Caco-2 (cell line): ENCODE data around the gene S100A2. TPM values are rescaled to one million over a fixed set of nuclear protein-coding genes. Genes with fewer than 3 reads are reported as not detected.

Experiments
- BruUV-seq: library from RNA; stranded (reverse); fragments of 400-500 nt; replicated peaks from 2 replicates; lab custom pipeline; 2021; lab: Mats Ljungman, UMichigan
- CTCF ChIA-PET: fragments of 300-600 bp; sonication (Branson Sonifier 250); formaldehyde crosslinking; loops from one replicate; lab custom pipeline; 2022; ENCODE audit warnings: antibody characterized with exemption; lab: Charles Lee
- POLR2A ChIA-PET: fragments of 300-600 bp; sonication (Branson Sonifier 250); formaldehyde crosslinking; loops from one replicate; lab custom pipeline; 2022; ENCODE audit warnings: antibody characterized with exemption; lab: Charles Lee
- DNase-seq, 2 experiments: peaks; one replicate each; pipeline versions ENCODE4 v3.0.0 to v3.0.0-alpha.2; 2020 to 2022
- H3K27me3 ChIP-seq: replicated peaks from 2 replicates; pipeline ENCODE4 v1.6.0; 2011; ENCODE audit warnings: low read length; ENCODE audit not compliant: control insufficient read depth, insufficient read depth
- H3K36me3 ChIP-seq: 2 replicates; pipeline ENCODE4 v1.5.1; 2011; ENCODE audit warnings: low read length; ENCODE audit not compliant: control insufficient read depth, insufficient read depth
- H3K4me1 ChIP-seq: fragments of 250-450 bp; sonication (Bioruptor Pico); 2 replicates; pipeline ENCODE4 v1.5.1; 2020; ENCODE audit warnings: mild to moderate bottlenecking
- H3K4me3 ChIP-seq: 2 replicates; pipeline ENCODE4 v1.5.1; 2011; ENCODE audit warnings: low read depth, mild to moderate bottlenecking, control low read depth, low read length
- H3K9me3 ChIP-seq: fragments of 250-450 bp; sonication (Bioruptor Pico); 2 replicates; pipeline ENCODE4 v1.5.1; 2020; ENCODE audit warnings: mild to moderate bottlenecking, moderate library complexity
- H3K27ac Mint-ChIP-seq: one replicate; pipeline ENCODE4 v1.8.0; 2022; ENCODE audit warnings: mixed read lengths; ENCODE audit not compliant: unreplicated experiment
- H3K27me3 Mint-ChIP-seq: one replicate; pipeline ENCODE4 v1.8.0; 2022; ENCODE audit warnings: mixed read lengths; ENCODE audit not compliant: insufficient read depth, unreplicated experiment
- H3K36me3 Mint-ChIP-seq: one replicate; pipeline ENCODE4 v1.8.0; 2022; ENCODE audit warnings: mild to moderate bottlenecking, mixed read lengths; ENCODE audit not compliant: insufficient read depth, unreplicated experiment
- H3K4me1 Mint-ChIP-seq: one replicate; pipeline ENCODE4 v1.8.0; 2022; ENCODE audit warnings: low read depth, mixed read lengths; ENCODE audit not compliant: unreplicated experiment
- H3K4me3 Mint-ChIP-seq: one replicate; pipeline ENCODE4 v1.8.0; 2022; ENCODE audit warnings: mild to moderate bottlenecking, moderate library complexity, mixed read lengths; ENCODE audit not compliant: unreplicated experiment
- H3K9me3 Mint-ChIP-seq: one replicate; pipeline ENCODE4 v1.8.0; 2022; ENCODE audit warnings: mixed read lengths; ENCODE audit not compliant: unreplicated experiment
- CTCF ChIP-seq, 2 experiments: fragments of 200-600 bp in 1 of 2; IDR thresholded peaks; 1 replicate in 1 of 2; 2 replicates in 1 of 2; pipeline versions ENCODE4 v1.5.1 to v1.8.0; 2011 to 2022; ENCODE audit warnings: antibody characterized with exemption in 1 of 2, control low read depth in 1 of 2, inconsistent platforms in 1 of 2, low read depth in 1 of 2, low read length in 1 of 2, mild to moderate bottlenecking in 1 of 2, moderate library complexity in 1 of 2; ENCODE audit not compliant: insufficient read depth in 1 of 2, severe bottlenecking in 1 of 2, unreplicated experiment in 1 of 2
- intact Hi-C: fragments of 100-400 bp; cut with micrococcal nuclease; formaldehyde crosslinking; loops from one replicate; pipeline ENCODE4 v1.10.0; 2022; ENCODE audit not compliant: unreplicated experiment
- total RNA-seq: library from RNA; stranded (reverse); gene quantifications from 2 replicates; pipeline ENCODE4 v1.2.3, GENCODE V29; 2022

Gene S100A2
- total RNA-seq, 1 experiment from 2014 or later = 2.4 TPM

- H3K4me3 ChIP-seq = no peak within 1 kb of the TSS
- no peaks in the 10 kb centered on the region for H3K9me3 ChIP-seq
- POLR2A ChIA-PET = interaction anchor here (0.6 to 1.7 kb wide), 9 partner anchors 10 to 182 kb away, joined by 3 to 15 read pairs (median 5); partner anchors contain the start of genes CHTOP, S100A13, S100A14 and S100A6
- no peak for TF ChIP-seq CTCF (IDR thresholded peaks at IDR 0.05; ENCODE audit: insufficient read depth in 1 of 2, low read depth in 1 of 2, low read length in 1 of 2, severe bottlenecking in 1 of 2, unreplicated experiment in 1 of 2)
- CTCF ChIA-PET = interaction anchor here (0.5 to 3.3 kb wide), 11 partner anchors 10 to 142 kb away, joined by 3 to 16 read pairs (median 3); partner anchors contain the start of genes S100A13, S100A14 and S100A6
- H3K27me3 ChIP-seq = no peaks in the 10 kb centered on the region
- no peaks in the 10 kb centered on the region for H3K36me3 ChIP-seq
- peaks cover 58% of the 10 kb centered on the region for H3K4me1 ChIP-seq
- H3K27ac Mint-ChIP-seq = peak within 1 kb of the TSS; percentile 95
- DNase-seq = peak; percentile 95 to 97
- H3K36me3 Mint-ChIP-seq = peaks cover 11% of the 10 kb centered on the region
- no peaks in the 10 kb centered on the region for H3K27me3 Mint-ChIP-seq
- no TSS peak for BruUV-seq
- H3K4me1 Mint-ChIP-seq = peaks cover 51% of the 10 kb centered on the region
- peak within 1 kb of the TSS; percentile 71 for H3K4me3 Mint-ChIP-seq
- intact Hi-C loops = loop anchor here (1.0 kb wide), 2 partner anchors 12 to 21 kb away; no protein-coding TSS in a partner anchor
- H3K9me3 Mint-ChIP-seq = no peaks in the 10 kb centered on the region
These were observed 20.3 kb downstream of the S100A2 start, which contains the start of gene S100A4 for GRCh38 chr1:153545067-153546055. TSS of gene S100A4 (minus strand) at chr1:153545806. CDS start at chr1:153544794, 1,012 bp downstream.

GRCh38 chr1:153544453-153545066, 21.1 kb downstream of the S100A2 start:
- Mint-ChIP-seq H3K36me3 (peaks cover 11% of the 10 kb centered on the region), H3K9me3 (no peaks in the 10 kb centered on the region), H3K4me1 (peaks cover 50% of the 10 kb centered on the region), H3K27ac (peak overlapping the region; percentile 95), H3K4me3 (peak overlapping the region; percentile 71), H3K27me3 (no peaks in the 10 kb centered on the region)
- Histone ChIP-seq H3K27me3 (no peaks in the 10 kb centered on the region), H3K9me3 (no peaks in the 10 kb centered on the region), H3K36me3 (no peaks in the 10 kb centered on the region), H3K4me3 (no peak overlapping the region), H3K4me1 (peaks cover 50% of the 10 kb centered on the region)
- intact Hi-C loops = loop anchor here (1.0 kb wide), 2 partner anchors 11 to 22 kb away; no protein-coding TSS in a partner anchor
- ChIA-PET POLR2A (interaction anchor here (0.6 to 1.7 kb wide), 9 partner anchors 9 to 183 kb away, joined by 3 to 15 read pairs (median 5); partner anchors contain the start of genes CHTOP, S100A13, S100A14 and S100A6), CTCF (interaction anchor here (0.6 to 3.3 kb wide), 8 partner anchors 9 to 83 kb away, joined by 3 to 16 read pairs (median 4); partner anchors contain the start of genes S100A13 and S100A6)
- BruUV-seq = TSS peak; percentile 70
- TF ChIP-seq CTCF (IDR thresholded peaks at IDR 0.05; ENCODE audit: insufficient read depth in 1 of 2, low read depth in 1 of 2, low read length in 1 of 2, severe bottlenecking in 1 of 2, unreplicated experiment in 1 of 2) = no peak
- no peak for DNase-seq
